ENCODE results near the gene SUSD5. TPM values are rescaled to one million over a fixed set of nuclear protein-coding genes. Genes with fewer than 3 reads are reported as not detected.

Gene SUSD5
- total RNA-seq, 1 donor from 2014 or later, result 3.1 TPM

GRCh38 chr3:33145221-33145900, 73.2 kb downstream of the SUSD5 start:
- Histone ChIP-seq H3K4me3 (no peak overlapping the region), H2AFZ (replicated peaks) (no peak overlapping the region), H4K20me1 (ENCODE audit: low read depth) (no peaks in the 10 kb centered on the region), H3F3A (ENCODE audit: low read depth) (no peaks in the 10 kb centered on the region), H3K79me2 (ENCODE audit: low read depth) (no peaks in the 10 kb centered on the region), H3K4me1 (peaks cover 3% of the 10 kb centered on the region), H3K9me3 (ENCODE audit: low read depth) (no peaks in the 10 kb centered on the region), H3K27ac (no peak overlapping the region), H3K4me2 (no peak overlapping the region), H3K9ac (no peak overlapping the region), H3K36me3 (no peaks in the 10 kb centered on the region), H3K27me3 (no peaks in the 10 kb centered on the region)
- Mint-ChIP-seq H3K4me1 (peaks cover 10% of the 10 kb centered on the region), H3K4me3 (no peak overlapping the region), H3K27ac (no peak overlapping the region), H3K36me3 (peaks cover 12% of the 10 kb centered on the region), H3K27me3 (ENCODE audit: insufficient read depth, low read depth) (peaks cover 3% of the 10 kb centered on the region), H3K9me3 (no peaks in the 10 kb centered on the region)
- DNase-seq (ENCODE audit: low spot score), result no peak
- TF ChIP-seq EZH2 (IDR thresholded peaks at IDR 0.05), result no peak
- TF ChIP-seq EZH2phosphoT487 (IDR thresholded peaks at IDR 0.05), result no peak
- no peak for TF ChIP-seq CTCF (IDR thresholded peaks at IDR 0.05)

GRCh38 chr3:33144433-33144832, 74.2 kb downstream of the SUSD5 start:
- peaks cover 12% of the 10 kb centered on the region for H3K36me3 Mint-ChIP-seq
- peak; percentile 69 for DNase-seq (ENCODE audit: low spot score)

GRCh38 chr3:33141006-33141405, 77.6 kb downstream of the SUSD5 start:
- Histone ChIP-seq H3F3A (ENCODE audit: low read depth) (no peaks in the 10 kb centered on the region), H4K20me1 (ENCODE audit: low read depth) (no peaks in the 10 kb centered on the region), H3K4me2 (no peak overlapping the region), H3K4me3 (no peak overlapping the region), H2AFZ (replicated peaks) (no peak overlapping the region), H3K79me2 (ENCODE audit: low read depth) (no peaks in the 10 kb centered on the region), H3K9me3 (ENCODE audit: low read depth) (no peaks in the 10 kb centered on the region), H3K4me1 (peaks cover 6% of the 10 kb centered on the region), H3K27ac (no peak overlapping the region), H3K36me3 (peaks cover 3% of the 10 kb centered on the region), H3K27me3 (no peaks in the 10 kb centered on the region), H3K9ac (no peak overlapping the region)
- Mint-ChIP-seq H3K27me3 (ENCODE audit: insufficient read depth, low read depth) (no peaks in the 10 kb centered on the region), H3K4me3 (no peak overlapping the region), H3K9me3 (no peaks in the 10 kb centered on the region), H3K36me3 (peaks cover 24% of the 10 kb centered on the region), H3K27ac (no peak overlapping the region), H3K4me1 (peaks cover 9% of the 10 kb centered on the region)
- TF ChIP-seq EZH2 (IDR thresholded peaks at IDR 0.05), result no peak
- no peak for TF ChIP-seq CTCF (IDR thresholded peaks at IDR 0.05)
- TF ChIP-seq EZH2phosphoT487 (IDR thresholded peaks at IDR 0.05), result no peak
- DNase-seq (ENCODE audit: low spot score), result no peak

More at GRCh38 chr3:33144433-33144832, 74.2 kb downstream of the SUSD5 start:
- no peaks in the 10 kb centered on the region for H3K27me3 ChIP-seq
- TF ChIP-seq EZH2 (IDR thresholded peaks at IDR 0.05), result no peak
- TF ChIP-seq CTCF (IDR thresholded peaks at IDR 0.05), result peak; percentile 71
- H3K4me1 ChIP-seq, result peaks cover 6% of the 10 kb centered on the region
- no peaks in the 10 kb centered on the region for H3F3A ChIP-seq (ENCODE audit: low read depth)
- Mint-ChIP-seq H3K9me3 (no peaks in the 10 kb centered on the region), H3K4me3 (no peak overlapping the region), H3K27ac (no peak overlapping the region), H3K27me3 (ENCODE audit: insufficient read depth, low read depth) (peaks cover 3% of the 10 kb centered on the region), H3K4me1 (peaks cover 12% of the 10 kb centered on the region)
- H3K4me3 ChIP-seq, result no peak overlapping the region
- H3K36me3 ChIP-seq, result no peaks in the 10 kb centered on the region
- H3K9ac ChIP-seq, result no peak overlapping the region
- H3K4me2 ChIP-seq, result no peak overlapping the region
- no peak overlapping the region for H3K27ac ChIP-seq
- H2AFZ ChIP-seq (replicated peaks), result no peak overlapping the region
- no peaks in the 10 kb centered on the region for H3K79me2 ChIP-seq (ENCODE audit: low read depth)
- no peaks in the 10 kb centered on the region for H3K9me3 ChIP-seq (ENCODE audit: low read depth)
- H4K20me1 ChIP-seq (ENCODE audit: low read depth), result no peaks in the 10 kb centered on the region

Data from neural progenitor cell (in vitro differentiated cells).